Liver (tissue), 9 donors: ENCODE results near the gene COQ9. TPM values are rescaled to one million over a fixed set of nuclear protein-coding genes. Genes with fewer than 3 reads are reported as not detected.

ENCODE experiments used
- DNase-seq: peaks from one replicate; pipeline ENCODE4 v3.0.0-alpha.2; 2017; ENCODE audit warnings: low spot score
- H3K27ac ChIP-seq, 2 donors: one replicate each; pipeline ENCODE4 v1.7.0; 2013; ENCODE audit warnings: inconsistent platforms in 2 of 2, low read length in 2 of 2, control low read depth in 1 of 2, low read depth in 1 of 2, mild to moderate bottlenecking in 1 of 2
- H3K27me3 ChIP-seq, 4 donors: one replicate each; pipeline versions ENCODE4 v1.6.1 to v1.7.0; 2013; ENCODE audit warnings: low read length in 3 of 4, inconsistent platforms in 1 of 4, mild to moderate bottlenecking in 1 of 4, moderate library complexity in 1 of 4; ENCODE audit not compliant: control insufficient read depth in 4 of 4, insufficient read depth in 4 of 4
- H3K36me3 ChIP-seq, 4 donors: one replicate each; pipeline versions ENCODE4 v1.6.1 to v1.7.0; 2013; ENCODE audit warnings: low read length in 3 of 4, mild to moderate bottlenecking in 3 of 4, low read depth in 1 of 4, moderate library complexity in 1 of 4; ENCODE audit not compliant: control insufficient read depth in 4 of 4, insufficient read depth in 3 of 4
- H3K4me1 ChIP-seq, 4 donors: one replicate each; pipeline versions ENCODE4 v1.6.1 to v1.7.0; 2013; ENCODE audit warnings: low read length in 3 of 4, mild to moderate bottlenecking in 3 of 4, moderate library complexity in 1 of 4; ENCODE audit not compliant: control insufficient read depth in 4 of 4, insufficient read depth in 4 of 4
- H3K4me3 ChIP-seq, 3 donors: one replicate each; pipeline versions ENCODE4 v1.6.1 to v1.7.0; 2013; ENCODE audit warnings: low read length in 3 of 3, control low read depth in 1 of 3, low read depth in 1 of 3, mild to moderate bottlenecking in 1 of 3
- H3K9ac ChIP-seq, 2 donors: one replicate each; pipeline ENCODE4 v1.7.0; 2013; ENCODE audit warnings: low read length in 2 of 2, mild to moderate bottlenecking in 2 of 2, moderate library complexity in 2 of 2, control low read depth in 1 of 2, low read depth in 1 of 2
- H3K9me3 ChIP-seq, 4 donors: one replicate each; pipeline versions ENCODE4 v1.6.1 to v1.7.0; 2013; ENCODE audit warnings: low read length in 3 of 4; ENCODE audit not compliant: control insufficient read depth in 4 of 4
- ATF3 ChIP-seq: IDR thresholded peaks from 2 replicates; pipeline ENCODE4 v1.6.1; 2016; ENCODE audit warnings: antibody characterized with exemption
- CTCF ChIP-seq: fragments of 150-350 bp; IDR thresholded peaks from 2 replicates; pipeline ENCODE4 v1.5.1; 2017; ENCODE audit warnings: improper control_type of control experiment, low read depth, low read length; ENCODE audit not compliant: missing input control
- EGR1 ChIP-seq, 2 donors: IDR thresholded peaks; 2 replicates each; pipeline ENCODE4 v1.6.1; 2016 to 2018; ENCODE audit warnings: antibody characterized with exemption in 2 of 2, low read depth in 2 of 2
- FOXA1 ChIP-seq: IDR thresholded peaks from 2 replicates; pipeline ENCODE4 v1.6.1; 2016; ENCODE audit warnings: antibody characterized with exemption
- FOXA2 ChIP-seq: IDR thresholded peaks from 2 replicates; pipeline ENCODE4 v1.6.1; 2016; ENCODE audit warnings: antibody characterized with exemption
- GABPA ChIP-seq, 2 donors: IDR thresholded peaks in 1 of 2; conservative IDR thresholded peaks in 1 of 2; 2 replicates each; pipeline ENCODE4 v1.6.1; 2016; ENCODE audit warnings: antibody characterized with exemption in 2 of 2, mild to moderate bottlenecking in 1 of 2, moderate library complexity in 1 of 2
- HNF4A ChIP-seq, 2 donors: conservative IDR thresholded peaks; 2 replicates each; pipeline ENCODE4 v1.6.1; 2016; ENCODE audit warnings: antibody characterized with exemption in 2 of 2, mild to moderate bottlenecking in 2 of 2
- HNF4G ChIP-seq: IDR thresholded peaks from 2 replicates; pipeline ENCODE4 v1.6.1; 2016; ENCODE audit warnings: antibody characterized with exemption
- JUND ChIP-seq, 2 donors: IDR thresholded peaks; 2 replicates each; pipeline ENCODE4 v1.6.1; 2016; ENCODE audit warnings: antibody characterized with exemption in 2 of 2
- MAX ChIP-seq: IDR thresholded peaks from 2 replicates; pipeline ENCODE4 v1.6.1; 2016; ENCODE audit warnings: antibody characterized with exemption
- NR2F2 ChIP-seq: IDR thresholded peaks from 2 replicates; pipeline ENCODE4 v1.6.1; 2016; ENCODE audit warnings: antibody characterized with exemption
- RAD21 ChIP-seq, 2 donors: IDR thresholded peaks; 2 replicates each; pipeline ENCODE4 v1.6.1; 2016; ENCODE audit warnings: antibody characterized with exemption in 2 of 2, mild to moderate bottlenecking in 2 of 2
- REST ChIP-seq: IDR thresholded peaks from 2 replicates; pipeline ENCODE4 v1.6.1; 2016; ENCODE audit warnings: antibody characterized with exemption, mild to moderate bottlenecking
- RXRA ChIP-seq, 2 donors: IDR thresholded peaks; 2 replicates each; pipeline ENCODE4 v1.6.1; 2017 to 2018; ENCODE audit warnings: antibody characterized with exemption in 2 of 2, mild to moderate bottlenecking in 1 of 2
- SP1 ChIP-seq: IDR thresholded peaks from 2 replicates; pipeline ENCODE4 v1.6.1; 2018; ENCODE audit warnings: antibody characterized with exemption, mild to moderate bottlenecking
- TAF1 ChIP-seq: conservative IDR thresholded peaks from 2 replicates; pipeline ENCODE4 v1.6.1; 2016; ENCODE audit warnings: antibody characterized with exemption, mild to moderate bottlenecking
- YY1 ChIP-seq: IDR thresholded peaks from 2 replicates; pipeline ENCODE4 v1.6.1; 2016; ENCODE audit warnings: antibody characterized with exemption, mild to moderate bottlenecking
- ZBTB33 ChIP-seq: IDR thresholded peaks from 2 replicates; pipeline ENCODE4 v1.6.1; 2016; ENCODE audit warnings: antibody characterized with exemption
- WGBS: extraction: QIAGEN DNeasy Blood & Tissue Kit; methylation state at CpG from one replicate; pipeline ENCODE4 v1.1.7; 2013; 5-methylcytosine and 5-hydroxymethylcytosine counted together
- polyA plus RNA-seq, 2 donors: library from polyadenylated mRNA; stranded (reverse) in 1 of 2; unstranded in 1 of 2; fragments of 200-250 nt in 1 of 2; fragments of >200 nt in 1 of 2; fragmentation: Nextera tagmentation in 1 of 2; extraction: Ambion mirVana in 1 of 2; gene quantifications; one replicate each; pipeline versions ENCODE4 v1.2.1 to v1.2.3, GENCODE V29; 2013 to 2015
- total RNA-seq, 2 donors: library from RNA; depleted of rRNA; stranded (reverse); fragments of >200 nt; gene quantifications; one replicate each; pipeline ENCODE4 v1.2.3, GENCODE V29; 2014
- donor health status: healthy.
- donor health status: healthy.
- donor health status: healthy.
- donor health status: healthy.
- donor health status: healthy.

The COQ9 gene
- total and polyA plus RNA-seq, 4 donors = 21.0 to 81.5 (median 58.0) TPM

- Histone ChIP-seq H3K9me3 (no peaks in the 10 kb centered on the region), H3K27ac (peak overlapping the region; percentile 47 to 69), H3K4me1 (peaks cover 6 to 45% (median 37%) of the 10 kb centered on the region in 4 donors), H3K36me3 (peaks cover 13 to 51% (median 34%) of the 10 kb centered on the region in 4 donors), H3K9ac (no peak overlapping the region), H3K4me3 (no peak overlapping the region), H3K27me3 (no peaks in the 10 kb centered on the region)
- no peak for DNase-seq
- 73% methylated on average over 1 of the region's 1 CpG for WGBS
- no peak for TF ChIP-seq FOXA2
- TF ChIP-seq SP1 = peak; percentile 11
These were observed 23.9 kb downstream of the COQ9 start for GRCh38 chr16:57471209-57471608.

- H3K27me3 ChIP-seq = no peaks in the 10 kb centered on the region
- peak overlapping the region in 1 of 2 donors; percentile 11 for H3K9ac ChIP-seq
- peak overlapping the region; percentile 69 to 87 for H3K27ac ChIP-seq
- H3K9me3 ChIP-seq = no peaks in the 10 kb centered on the region
- 38% methylated on average over 10 of the region's 10 CpGs for WGBS
- peak; percentile 66 for DNase-seq
- H3K36me3 ChIP-seq = peaks cover 13 to 45% (median 30%) of the 10 kb centered on the region in 4 donors
- H3K4me3 ChIP-seq = no peak overlapping the region
- H3K4me1 ChIP-seq = peaks cover 8 to 51% (median 38%) of the 10 kb centered on the region in 4 donors
- TF ChIP-seq YY1 (peak; percentile 24), CTCF (no peak), RAD21 (IDR thresholded peaks at IDR 0.05) (peak; percentile 7 to 17), GABPA (IDR thresholded peaks at IDR 0.05 in 1 of 2, conservative IDR thresholded peaks at IDR 0.05 in 1 of 2) (no peak), FOXA2 (peak; percentile 14), ATF3 (peak; percentile 42), ZBTB33 (no peak), EGR1 (IDR thresholded peaks at IDR 0.05; ENCODE audit: low read depth in 2 of 2) (no peak), MAX (no peak), SP1 (peak; percentile 87), RXRA (IDR thresholded peaks at IDR 0.05) (peak; percentile 51 to 80), TAF1 (no peak), HNF4G (peak; percentile 84), HNF4A (conservative IDR thresholded peaks at IDR 0.05) (peak; percentile 91), NR2F2 (no peak), REST (peak; percentile 9), JUND (IDR thresholded peaks at IDR 0.05) (peak; percentile 66 to 82), FOXA1 (no peak)
These were observed 24.8 kb downstream of the COQ9 start for GRCh38 chr16:57471852-57472664.
